DMS114 treated with DMSO at 0.1 percent for 48 hours (cell line): Measurements from ENCODE around the gene TMEM108.

Experiments used
- DNase-seq: peaks from one replicate; lab custom pipeline; 2025; ENCODE audit not compliant: unreplicated experiment; lab: John Stamatoyannopoulos, UW

The TMEM108 gene

GRCh38 chr3:133410191-133410892, 372.2 kb downstream of the TMEM108 start:
- no peak for DNase-seq

GRCh38 chr3:133412183-133413132, 374.3 kb downstream of the TMEM108 start:
- no peak for DNase-seq

- DNase-seq, result peak; percentile 33
Measured at GRCh38 chr3:133413161-133414020, 375.2 kb downstream of the TMEM108 start.

DNA sequence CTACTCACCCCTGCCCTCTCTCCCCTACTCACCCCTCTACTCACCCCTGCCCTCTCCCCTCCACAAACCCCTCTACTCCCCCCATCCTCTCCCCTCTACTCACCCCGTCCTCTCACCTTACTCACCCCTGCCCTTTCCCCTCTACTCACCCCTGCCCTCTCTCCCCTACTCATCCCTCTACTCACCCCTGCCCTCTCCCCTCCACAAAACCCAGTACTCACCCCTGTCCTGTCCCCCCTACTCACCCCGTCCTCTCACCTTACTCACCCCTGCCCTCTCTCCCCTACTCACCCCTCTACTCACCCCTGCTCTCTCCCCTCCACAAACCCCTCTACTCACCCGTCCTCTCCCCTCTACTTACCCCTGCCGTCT, 375.8 kb downstream of the TMEM108 start:
- no peak for DNase-seq

- no peak for DNase-seq
Measured at GRCh38 chr3:133418361-133418760, 380.2 kb downstream of the TMEM108 start.

DNA sequence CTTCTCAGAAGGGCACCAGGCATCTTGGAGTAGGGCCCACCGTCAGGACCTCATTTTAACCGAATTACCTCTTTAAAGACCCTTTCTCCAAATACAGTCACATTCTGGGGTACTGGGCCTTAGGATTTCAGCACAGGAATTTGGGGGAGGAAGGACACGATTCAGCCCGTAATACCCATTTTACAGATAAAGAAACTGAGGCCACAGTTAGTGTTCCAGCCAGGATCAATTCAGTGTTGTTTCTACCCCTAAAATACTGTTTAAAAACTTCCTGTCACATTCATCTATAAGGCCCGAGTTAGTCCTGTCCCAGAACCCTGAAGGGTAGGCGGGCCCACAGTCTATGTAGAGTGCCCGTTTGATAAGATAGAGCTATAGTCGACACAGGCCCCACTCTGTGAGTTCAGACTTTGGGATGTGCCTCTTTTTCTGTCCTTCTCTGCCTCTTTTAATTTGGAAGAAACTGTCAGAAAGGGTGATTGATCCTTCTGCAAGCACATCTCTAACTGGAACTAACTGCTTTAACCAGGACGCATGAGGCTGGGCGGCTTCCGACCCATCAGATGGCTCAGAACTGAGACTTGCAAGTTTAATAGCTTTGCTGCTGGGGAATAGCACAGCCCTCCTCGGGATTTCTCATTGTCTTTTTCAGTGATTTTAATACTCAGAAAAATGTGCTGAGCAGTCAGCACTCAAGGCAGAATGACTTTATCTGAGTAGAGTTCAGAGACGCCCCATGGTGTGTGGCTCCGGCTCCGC, 381.1 kb downstream of the TMEM108 start:
- no peak for DNase-seq

DNA sequence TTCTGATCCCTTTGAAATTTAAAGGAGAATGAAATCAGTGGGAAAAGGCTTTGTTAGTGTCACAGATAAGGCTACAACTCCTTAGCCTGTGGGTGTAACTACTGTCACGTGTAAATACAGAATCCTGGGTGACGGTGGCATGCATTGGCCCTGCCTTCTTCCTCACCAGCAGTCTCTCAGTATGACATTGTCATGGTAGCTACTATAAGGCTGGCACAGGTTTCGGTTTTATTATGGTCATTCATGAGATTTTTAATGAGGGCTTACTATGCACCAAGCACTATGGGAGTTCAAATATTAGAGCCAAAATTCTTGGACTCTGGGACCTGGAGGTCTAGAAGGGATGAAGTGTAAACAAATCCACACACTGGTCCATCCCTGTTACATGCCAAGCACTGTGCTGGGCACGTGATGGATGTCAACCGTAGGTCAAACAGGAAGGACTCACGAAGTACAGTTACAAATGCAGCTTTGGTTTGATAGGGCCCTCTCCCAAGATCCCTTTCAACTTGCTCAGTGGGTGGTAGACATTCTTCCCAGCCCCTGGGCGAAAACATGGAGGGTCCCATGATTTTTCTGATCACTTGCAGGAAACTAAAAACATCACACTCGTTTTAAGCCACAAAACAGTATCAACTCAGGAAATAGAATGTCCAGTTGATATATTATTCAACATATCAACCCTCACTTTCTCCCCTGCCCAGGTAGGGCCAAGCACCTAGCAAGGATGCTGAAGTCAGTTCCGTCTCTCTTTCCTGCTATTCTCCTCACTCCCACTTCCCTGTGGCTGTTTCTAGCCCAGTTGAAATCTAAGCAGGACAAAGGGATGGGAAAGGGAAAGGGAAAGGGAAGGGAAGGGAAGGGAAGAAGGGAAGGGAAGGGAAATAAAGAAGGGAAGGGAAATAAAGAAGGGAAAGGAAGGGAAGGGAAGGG, 387.0 kb downstream of the TMEM108 start:
- no peak for DNase-seq

GRCh38 chr3:133425898-133426297, 387.7 kb downstream of the TMEM108 start:
- no peak for DNase-seq

GRCh38 chr3:133426721-133427120, 388.5 kb downstream of the TMEM108 start:
- no peak for DNase-seq

GRCh38 chr3:133428552-133428951, 390.4 kb downstream of the TMEM108 start:
- no peak for DNase-seq

DNA sequence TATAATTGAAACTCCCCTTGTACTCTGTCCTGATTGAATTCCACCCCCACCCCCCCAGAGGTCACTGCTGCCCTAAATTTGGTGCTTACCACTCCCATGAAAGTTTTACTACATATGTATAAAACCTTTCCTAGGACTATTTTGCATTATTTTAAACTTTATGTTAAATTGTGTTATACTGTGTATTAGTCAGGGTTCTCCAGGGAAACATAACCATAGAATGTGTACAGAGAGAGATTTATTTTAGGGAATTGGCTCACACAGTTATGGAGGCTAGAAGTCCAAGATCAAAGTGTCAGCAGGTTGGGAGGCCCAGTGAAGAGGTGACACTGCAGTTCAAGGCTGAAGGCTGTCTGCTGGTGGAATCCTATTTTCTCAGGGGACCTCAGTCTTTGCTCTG, 390.9 kb downstream of the TMEM108 start:
- no peak for DNase-seq

DNA sequence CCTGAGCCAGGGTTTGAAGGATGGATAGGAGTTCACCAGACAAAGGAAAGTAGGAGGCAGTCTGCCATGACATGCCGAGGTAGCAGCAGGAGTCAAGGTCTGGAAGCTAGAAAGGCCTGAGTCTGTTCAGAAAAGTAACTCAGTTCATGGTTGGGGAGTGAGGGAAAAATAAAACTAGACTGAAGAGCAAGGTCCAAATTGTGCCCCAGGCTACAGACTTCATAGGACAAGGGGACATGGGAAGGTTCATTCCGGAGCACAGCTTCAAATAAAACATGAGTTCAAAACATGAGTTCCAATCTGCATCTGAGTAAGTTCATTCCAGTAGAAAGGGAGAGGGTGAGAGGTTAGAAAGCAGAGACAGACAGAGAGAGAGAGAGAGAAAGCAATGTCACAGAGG, 401.4 kb downstream of the TMEM108 start:
- DNase-seq, result no peak

GRCh38 chr3:133440652-133441051, 402.5 kb downstream of the TMEM108 start:
- DNase-seq, result no peak

DNA sequence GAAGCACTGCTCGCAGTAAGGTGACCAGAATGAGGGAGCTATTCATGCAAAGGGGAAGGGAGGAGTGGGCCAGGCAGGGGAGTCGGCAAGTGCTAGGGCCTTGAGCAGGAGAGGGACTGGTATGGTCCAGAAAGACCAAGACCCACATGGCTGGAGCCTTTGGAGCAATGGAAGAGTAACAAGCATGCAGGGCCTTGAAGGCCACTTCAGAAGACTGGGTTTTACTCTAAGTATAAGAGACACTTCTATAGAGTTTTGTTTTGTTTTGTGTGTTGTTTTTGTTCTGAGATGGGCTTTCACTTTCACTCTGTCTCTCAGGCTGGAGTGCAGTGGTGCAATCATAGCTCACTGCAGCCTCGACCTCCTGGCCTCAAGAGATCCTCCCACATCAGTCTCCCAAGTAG, 403.7 kb downstream of the TMEM108 start:
- DNase-seq, result no peak

- no peak for DNase-seq
Measured at GRCh38 chr3:133442518-133442917, 404.3 kb downstream of the TMEM108 start.

- DNase-seq, result no peak
Measured at GRCh38 chr3:133443649-133444422, 405.6 kb downstream of the TMEM108 start.

GRCh38 chr3:133444423-133444774, 406.2 kb downstream of the TMEM108 start:
- DNase-seq, result no peak

- DNase-seq, result no peak
Measured at GRCh38 chr3:133445108-133445507, 406.9 kb downstream of the TMEM108 start.
